ENCODE results near the gene RHD. TPM values are rescaled to one million over a fixed set of nuclear protein-coding genes. Genes with fewer than 3 reads are reported as not detected.

Gene RHD
- total RNA-seq, 2 experiments from 2014 or later, result not detected

Other genes with a start within 250 kb of the RHD start
- 10 to 100 TPM; 30.6 to 33.7 TPM for gene SYF2, start 40.0 kb upstream of the RHD start, total RNA-seq
- gene RSRP1, start 25.1 kb upstream of the RHD start, total RNA-seq, result 10 to 100 TPM; 81.0 to 95.0 TPM
- gene TMEM50A, start 65.8 kb downstream of the RHD start, total RNA-seq, result 100 to 1,000 TPM; 111 TPM
- gene RHCE, start 148.3 kb downstream of the RHD start, total RNA-seq, result under 1 TPM; 0.23 to 0.29 TPM
- gene MACO1, start 158.4 kb downstream of the RHD start, total RNA-seq, result 10 to 100 TPM; 15.0 to 16.4 TPM

All from activated CD8-positive, alpha-beta memory T cell treated with anti-CD3 and anti-CD28 coated beads for 36 hours (primary cell).